Activated CD8-positive, alpha-beta memory T cell treated with anti-CD3 and anti-CD28 coated beads for 4 hours (primary cell): ENCODE results near the gene ALPP.
"Not testable (repeated sequence)": the region's sequence is repeated elsewhere in the genome, so short reads cannot be mapped to it uniquely, and the experiment has no call there.

Experiments used
- DNase-seq, 2 donors: peaks; one replicate each; pipeline ENCODE4 v3.0.0-alpha.2; 2020; ENCODE audit warnings: low read depth in 2 of 2

Gene ALPP

GRCh38 chr2:232378735-232379151 is at the start of gene ALPP:
TSS of gene ALPP (plus strand) at chr2:232378751. CDS start at chr2:232378803, 52 bp downstream.
- not testable (repeated sequence) for DNase-seq

DNA sequence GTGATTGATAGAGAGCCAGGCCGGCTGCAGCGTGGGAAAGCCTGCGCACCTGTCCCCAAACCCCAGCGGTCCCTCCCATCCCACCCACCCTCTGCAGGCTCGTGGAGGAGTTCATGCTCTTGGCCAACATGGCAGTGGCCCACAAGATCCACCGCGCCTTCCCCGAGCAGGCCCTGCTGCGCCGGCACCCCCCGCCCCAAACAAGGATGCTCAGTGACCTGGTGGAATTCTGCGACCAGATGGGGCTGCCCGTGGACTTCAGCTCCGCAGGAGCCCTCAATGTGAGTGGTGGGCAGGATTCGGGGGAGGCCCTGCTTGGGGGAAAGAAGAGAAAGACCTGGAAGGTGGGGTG is 48.9 kb upstream of the ALPP start:
- no peak for DNase-seq

DNA sequence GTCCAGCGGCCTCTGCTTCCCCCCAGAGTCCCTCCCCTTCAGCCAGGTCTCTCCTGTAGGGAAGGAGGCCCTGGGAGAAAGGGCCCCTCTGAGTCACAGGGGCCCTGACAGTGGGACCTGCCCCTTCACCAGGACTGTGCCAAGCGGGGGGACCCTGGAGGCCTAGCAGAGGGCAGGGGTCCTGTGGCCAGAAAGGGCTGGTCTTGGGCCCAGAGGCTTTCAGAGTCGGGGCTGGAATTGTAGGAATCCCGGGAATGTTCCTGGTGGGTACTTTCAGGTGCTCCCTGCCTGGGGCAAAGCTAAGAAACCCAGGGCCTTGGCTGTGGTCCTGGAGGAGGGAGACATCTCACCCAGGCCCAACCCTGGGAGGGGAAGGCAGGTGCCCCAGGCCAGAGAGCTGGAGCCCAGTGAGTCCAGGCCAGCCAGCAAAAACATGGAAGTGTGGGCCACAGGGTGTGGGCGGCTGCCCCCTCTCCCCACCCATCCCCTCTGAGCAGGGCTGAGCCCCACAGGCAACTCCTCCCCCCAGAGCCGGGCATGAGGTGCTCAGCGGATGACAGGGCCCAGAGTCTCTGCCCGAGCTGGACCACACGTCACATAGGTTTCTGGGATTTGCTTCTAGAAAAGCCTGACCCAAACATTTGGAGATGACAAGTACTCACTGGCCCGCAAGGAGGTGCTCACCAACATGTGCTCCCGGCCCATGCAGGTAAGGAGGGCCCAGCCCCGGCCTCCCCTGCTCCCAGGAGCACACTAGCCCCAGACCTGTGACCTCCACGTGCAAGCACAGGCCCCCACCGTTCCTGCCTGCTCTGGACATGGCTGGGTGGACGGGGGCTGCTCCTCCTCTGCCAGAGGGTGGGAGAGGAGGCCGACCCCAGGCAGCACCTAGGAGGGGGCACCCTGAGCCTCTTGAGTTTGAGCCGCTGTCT is 48.2 kb upstream of the ALPP start:
- DNase-seq = no peak

DNA sequence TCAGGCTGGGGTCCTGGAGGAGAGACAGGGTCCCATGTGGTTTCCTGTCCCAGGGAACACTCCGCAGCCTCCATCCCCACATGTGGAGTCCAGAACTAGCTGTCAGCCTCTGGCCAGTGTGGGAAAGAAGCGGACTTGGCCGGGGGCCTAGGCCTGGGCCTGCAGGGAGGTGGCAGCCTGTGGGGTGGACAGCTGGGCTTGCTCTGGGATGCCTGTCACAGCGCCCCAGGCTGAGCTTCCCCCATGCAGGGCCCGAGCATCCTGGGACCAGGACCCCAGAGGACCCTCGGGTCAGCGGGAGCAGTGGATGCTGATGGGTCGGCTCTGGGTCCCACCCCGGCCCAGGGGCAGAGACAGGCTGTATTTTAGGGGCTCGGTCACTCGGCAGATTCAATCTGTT is 47.5 kb upstream of the ALPP start:
- DNase-seq = not testable (repeated sequence)

GRCh38 chr2:232331641-232332040 is 46.9 kb upstream of the ALPP start:
- DNase-seq = not testable (repeated sequence)

GRCh38 chr2:232332244-232332939 is 46.2 kb upstream of the ALPP start:
- DNase-seq = not testable (repeated sequence)

DNA sequence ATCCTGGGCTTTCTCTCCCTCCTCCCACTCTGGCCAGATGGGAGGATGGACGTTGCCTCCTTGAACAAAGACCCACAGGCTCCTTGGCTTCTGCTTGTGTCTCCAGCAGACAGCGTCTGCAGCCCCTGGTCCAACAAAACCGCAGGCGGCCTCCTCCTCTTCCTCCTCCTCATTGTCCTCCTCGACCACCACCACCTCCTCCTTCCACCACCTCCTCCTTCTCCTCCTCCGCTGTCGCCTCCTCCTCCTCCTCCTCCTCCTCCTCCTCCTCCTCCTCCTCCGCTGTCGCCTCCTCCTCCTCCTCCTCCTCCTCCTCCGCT is 45.7 kb upstream of the ALPP start:
- DNase-seq = no peak

- no peak for DNase-seq
Measured at GRCh38 chr2:232333361-232334135, 45.0 kb upstream of the ALPP start.

DNA sequence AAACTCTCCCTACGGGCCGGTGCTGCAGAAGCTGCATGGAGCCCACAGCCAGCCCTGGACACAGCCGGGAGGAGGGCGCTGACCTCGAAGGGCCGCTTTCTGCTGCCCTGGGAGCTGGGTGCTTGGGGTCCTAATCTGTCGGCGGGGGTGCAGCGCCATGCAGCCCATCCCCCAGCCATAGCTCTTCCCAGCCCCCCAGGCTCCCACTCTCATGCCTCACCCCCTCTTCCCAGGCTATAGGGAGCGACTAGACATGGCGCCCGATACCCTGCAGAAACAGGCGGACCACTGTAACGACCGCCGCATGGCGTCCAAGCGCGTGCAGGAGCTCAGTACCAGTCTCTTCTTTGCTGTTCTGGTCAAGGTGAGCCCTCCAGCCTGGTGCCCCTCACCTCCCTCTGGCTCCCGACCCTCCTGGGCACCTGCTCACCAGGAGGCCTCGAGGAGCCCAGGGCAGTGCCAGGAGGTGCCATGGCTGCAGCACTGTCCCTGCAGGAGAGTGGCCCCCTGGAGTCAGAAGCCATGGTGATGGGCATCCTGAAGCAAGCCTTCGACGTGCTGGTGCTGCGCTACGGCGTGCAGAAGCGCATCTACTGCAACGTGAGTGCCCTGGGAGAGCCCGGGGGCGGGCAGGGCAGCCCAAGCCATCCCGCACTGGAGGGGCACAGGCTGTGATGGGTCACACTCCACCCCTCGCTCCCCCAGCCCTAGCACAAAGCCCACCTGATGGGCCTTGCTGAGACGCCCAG is 44.2 kb upstream of the ALPP start:
- DNase-seq = not testable (repeated sequence)

GRCh38 chr2:232334885-232335205 is 43.7 kb upstream of the ALPP start:
- DNase-seq = not testable (repeated sequence)

- not testable (repeated sequence) for DNase-seq
Measured at GRCh38 chr2:232335206-232335858, 43.2 kb upstream of the ALPP start.

DNA sequence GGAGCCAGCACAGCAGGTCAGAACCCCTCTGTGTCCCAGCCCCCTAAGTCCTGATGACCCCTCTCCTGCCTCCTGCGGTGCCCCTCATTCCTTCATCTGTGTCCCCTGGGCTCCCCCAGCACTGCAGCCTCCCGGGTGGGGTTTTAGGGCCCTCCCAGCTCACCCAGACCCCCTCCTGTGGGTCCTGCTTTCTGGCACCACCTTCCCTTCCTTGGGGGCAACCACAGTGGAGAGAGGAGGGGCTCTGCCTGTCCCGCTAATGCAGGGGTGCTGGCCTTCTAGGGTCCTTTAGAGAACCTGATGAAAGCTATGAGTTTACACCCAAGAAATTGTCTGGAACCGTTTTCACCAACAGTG is 42.7 kb upstream of the ALPP start:
- DNase-seq = no peak

DNA sequence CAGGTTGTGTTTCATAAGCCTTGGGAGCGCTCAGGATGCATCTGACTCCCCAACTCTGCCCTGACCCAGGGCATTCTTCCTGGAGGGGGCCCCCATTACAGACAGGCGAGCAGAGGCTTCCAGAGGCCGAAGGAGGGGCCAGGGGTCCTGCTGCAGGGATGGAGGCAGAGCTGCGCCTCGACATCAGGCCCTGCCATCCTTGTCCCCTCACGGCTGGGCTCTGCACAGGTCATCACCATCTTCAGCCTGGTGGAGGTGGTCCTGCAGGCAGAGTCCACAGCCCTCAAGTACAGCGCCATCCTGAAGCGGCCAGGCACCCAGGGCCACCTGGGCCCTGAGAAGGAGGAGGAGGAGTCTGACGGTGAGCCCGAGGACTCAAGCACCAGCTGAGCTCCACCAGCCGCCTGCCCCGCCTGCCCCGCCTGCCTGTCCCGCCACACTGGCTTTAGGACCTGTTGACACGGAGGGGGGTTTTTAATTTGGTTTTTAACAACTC is 42.3 kb upstream of the ALPP start:
- DNase-seq = no peak

DNA sequence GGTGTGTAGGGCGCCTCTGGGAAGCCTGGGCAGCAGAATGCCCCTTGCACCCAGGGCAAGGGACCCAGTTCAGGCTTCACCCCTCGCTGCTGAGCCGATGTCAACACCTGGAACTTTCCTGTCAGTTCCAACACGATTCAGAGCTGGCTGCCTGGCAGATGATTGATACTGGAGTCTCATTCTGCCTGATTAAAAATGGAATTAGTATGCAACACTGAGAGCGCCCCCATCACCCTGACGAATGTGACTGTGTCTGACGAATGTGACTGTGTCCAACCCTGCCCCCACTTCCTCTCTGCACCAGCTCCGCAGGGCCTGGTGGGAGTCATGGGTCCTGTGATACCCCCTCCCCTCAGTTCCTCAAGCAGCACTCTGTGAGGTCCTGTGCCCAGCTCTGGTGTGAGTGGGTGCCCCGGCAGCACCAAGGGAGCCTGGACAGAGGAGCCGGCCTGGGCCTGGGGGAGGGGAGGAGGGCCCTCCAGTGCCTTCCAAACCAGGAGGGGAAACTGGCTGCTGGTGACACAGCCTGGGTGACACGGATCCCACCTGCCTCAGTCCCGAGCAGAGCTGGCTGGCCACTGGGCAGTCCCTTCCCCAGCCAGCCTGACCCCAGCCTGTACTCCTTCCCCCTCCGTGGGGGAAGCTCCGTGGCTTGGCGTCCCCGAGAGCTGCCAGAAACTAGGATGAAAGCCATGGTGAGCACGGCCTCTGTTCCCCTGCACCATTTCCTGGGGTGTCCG is 41.4 kb upstream of the ALPP start:
- DNase-seq = no peak

- DNase-seq = not testable (repeated sequence)
Measured at GRCh38 chr2:232338094-232338758, 40.3 kb upstream of the ALPP start.

DNA sequence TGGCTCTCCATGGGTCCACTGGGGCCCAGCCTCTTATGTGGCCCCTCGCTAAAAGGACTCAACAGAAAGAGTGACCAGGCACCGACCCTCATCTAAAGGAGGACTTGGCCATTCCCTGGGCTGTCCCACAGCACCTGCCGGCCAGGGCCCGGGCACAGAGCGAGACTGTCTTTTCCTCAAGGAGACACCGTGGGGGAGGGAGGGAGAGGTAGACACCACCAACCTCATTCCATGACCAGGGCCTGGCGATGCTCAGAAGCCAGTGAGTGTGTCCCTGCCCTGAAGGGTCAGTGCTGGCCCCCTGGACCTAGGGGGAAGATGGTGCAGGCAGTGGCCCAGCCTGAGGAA is 39.8 kb upstream of the ALPP start:
- DNase-seq = no peak

DNA sequence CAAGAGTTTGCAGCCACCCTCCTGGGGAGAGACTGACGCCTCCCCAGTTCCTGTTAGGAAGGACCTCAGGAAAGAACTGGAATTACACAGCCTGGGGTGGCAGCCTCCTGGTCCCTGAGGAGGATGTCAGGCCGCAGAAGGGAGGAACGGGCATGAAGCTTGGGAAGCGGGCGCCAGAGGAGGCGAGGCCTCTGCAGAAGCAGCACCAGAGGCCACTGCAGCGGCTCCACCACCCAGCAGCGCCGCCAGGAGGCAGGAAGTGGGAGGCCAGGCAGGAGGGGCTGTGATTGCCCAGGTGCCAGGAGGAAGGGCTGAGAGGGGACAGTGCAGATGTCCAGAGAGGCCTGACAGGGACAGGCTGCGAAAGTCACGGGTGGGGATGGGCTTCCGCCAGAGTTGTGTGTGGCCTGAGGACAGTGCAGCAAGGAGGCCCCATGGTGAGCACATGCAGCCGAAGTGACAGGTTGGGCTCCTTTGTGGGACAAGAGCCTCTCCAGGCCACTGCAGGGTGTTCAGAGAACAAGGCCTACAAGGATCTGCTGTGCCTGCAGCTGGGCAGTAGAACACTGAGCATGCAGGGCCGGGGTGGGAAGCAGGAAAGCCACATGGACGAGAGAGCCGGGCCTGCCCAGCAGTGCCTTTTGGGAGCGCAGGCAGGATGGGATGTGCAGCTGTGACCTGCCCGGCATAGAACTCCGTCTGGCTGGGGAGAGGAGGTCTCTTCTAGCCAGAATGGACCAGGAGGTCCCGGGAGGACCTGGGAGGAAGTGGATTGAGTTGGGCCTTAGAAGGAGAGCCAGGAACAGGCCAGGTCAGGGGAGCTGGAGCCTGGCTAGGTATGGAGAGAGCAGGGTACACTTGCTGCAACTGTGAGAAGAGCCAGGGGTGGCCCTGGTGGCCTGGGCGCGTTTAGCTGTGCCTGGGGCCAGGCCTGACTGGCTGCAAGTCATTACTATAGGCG is 39.1 kb upstream of the ALPP start:
- DNase-seq = no peak

GRCh38 chr2:232340171-232340935 is 38.2 kb upstream of the ALPP start:
- DNase-seq = no peak
